ENCODE results near the gene TUB. TPM values are rescaled to one million over a fixed set of nuclear protein-coding genes. Genes with fewer than 3 reads are reported as not detected.

TUB gene
- total RNA-seq, 4 donors from 2014 or later: 1.9 to 8.5 (median 3.0) TPM

GRCh38 chr11:8094656-8095055 is 13.6 kb downstream of the TUB start:
- H3K27me3 ChIP-seq: no peaks in the 10 kb centered on the region
- TF ChIP-seq CTCF (IDR thresholded peaks at IDR 0.05): no peak
- no peak for TF ChIP-seq POLR2AphosphoS5 (IDR thresholded peaks at IDR 0.05)
- TF ChIP-seq POLR2A (IDR thresholded peaks at IDR 0.05): no peak
- no peak for TF ChIP-seq EP300 (IDR thresholded peaks at IDR 0.05)
- WGBS: 89% methylated on average over 11 of the region's 11 CpGs
- peak in 1 of 2 donors; percentile 49 for DNase-seq (ENCODE audit: low spot score in 2 of 2)
- H3K36me3 ChIP-seq: peaks cover 23% of the 10 kb centered on the region
- H3K27ac ChIP-seq: no peak overlapping the region
- peaks cover 4% of the 10 kb centered on the region for H3K4me1 ChIP-seq
- H3K9me3 ChIP-seq: no peaks in the 10 kb centered on the region
- no peak overlapping the region for H3K4me3 ChIP-seq

- peak in 1 of 2 donors; percentile 33 for DNase-seq (ENCODE audit: low spot score in 2 of 2)
- H3K27me3 ChIP-seq: no peaks in the 10 kb centered on the region
- WGBS: 25% methylated on average over 2 of the region's 12 CpGs
These were observed 14.4 kb downstream of the TUB start for GRCh38 chr11:8095371-8095770.

GRCh38 chr11:8095806-8096522 is 15.0 kb downstream of the TUB start:
- peak in 1 of 2 donors; percentile 21 for DNase-seq (ENCODE audit: low spot score in 2 of 2)
- no peak overlapping the region for H3K4me3 ChIP-seq
- H3K9me3 ChIP-seq: no peaks in the 10 kb centered on the region
- H3K27me3 ChIP-seq: no peaks in the 10 kb centered on the region
- no peak for TF ChIP-seq POLR2AphosphoS5 (IDR thresholded peaks at IDR 0.05)
- no peak overlapping the region for H3K27ac ChIP-seq
- 72% methylated on average over 5 of the region's 5 CpGs for WGBS
- peaks cover 4% of the 10 kb centered on the region for H3K4me1 ChIP-seq
- H3K36me3 ChIP-seq: peaks cover 35% of the 10 kb centered on the region

More at GRCh38 chr11:8095371-8095770, 14.4 kb downstream of the TUB start:
- Histone ChIP-seq H3K27ac (no peak overlapping the region), H3K4me3 (no peak overlapping the region), H3K4me1 (peaks cover 4% of the 10 kb centered on the region), H3K9me3 (no peaks in the 10 kb centered on the region), H3K36me3 (peaks cover 30% of the 10 kb centered on the region)
- TF ChIP-seq POLR2A (IDR thresholded peaks at IDR 0.05): no peak
- no peak for TF ChIP-seq EP300 (IDR thresholded peaks at IDR 0.05)
- TF ChIP-seq POLR2AphosphoS5 (IDR thresholded peaks at IDR 0.05): no peak
- no peak for TF ChIP-seq CTCF (IDR thresholded peaks at IDR 0.05)

- Histone ChIP-seq H3K9me3 (no peaks in the 10 kb centered on the region), H3K4me3 (no peak overlapping the region), H3K27ac (no peak overlapping the region), H3K4me1 (peaks cover 4% of the 10 kb centered on the region), H3K36me3 (peaks cover 41% of the 10 kb centered on the region), H3K27me3 (no peaks in the 10 kb centered on the region)
- peak in 1 of 2 donors; percentile 18 for DNase-seq (ENCODE audit: low spot score in 2 of 2)
- WGBS: 77% methylated on average over 5 of the region's 6 CpGs
- TF ChIP-seq POLR2AphosphoS5 (IDR thresholded peaks at IDR 0.05) (no peak), POLR2A (IDR thresholded peaks at IDR 0.05) (no peak), EP300 (IDR thresholded peaks at IDR 0.05) (no peak), CTCF (IDR thresholded peaks at IDR 0.05) (no peak)
These were observed 15.6 kb downstream of the TUB start for GRCh38 chr11:8096575-8096974.

GRCh38 chr11:8097062-8097461 is 16.1 kb downstream of the TUB start:
- Histone ChIP-seq H3K36me3 (peaks cover 46% of the 10 kb centered on the region), H3K4me1 (peaks cover 4% of the 10 kb centered on the region), H3K27me3 (no peaks in the 10 kb centered on the region), H3K27ac (no peak overlapping the region), H3K9me3 (no peaks in the 10 kb centered on the region), H3K4me3 (no peak overlapping the region)
- TF ChIP-seq CTCF (IDR thresholded peaks at IDR 0.05) (no peak), POLR2AphosphoS5 (IDR thresholded peaks at IDR 0.05) (no peak), EP300 (IDR thresholded peaks at IDR 0.05) (no peak), POLR2A (IDR thresholded peaks at IDR 0.05) (no peak)
- WGBS: 90% methylated on average over 8 of the region's 8 CpGs
- peak in 1 of 2 donors; percentile 50 for DNase-seq (ENCODE audit: low spot score in 2 of 2)

All from suprapubic skin (tissue), 4 donors.